Measurements from ENCODE around the gene SLC19A1. TPM values are rescaled to one million over a fixed set of nuclear protein-coding genes. Genes with fewer than 3 reads are reported as not detected.

Gene SLC19A1
- polyA plus RNA-seq, 1 experiment: 8.1 TPM

DNA sequence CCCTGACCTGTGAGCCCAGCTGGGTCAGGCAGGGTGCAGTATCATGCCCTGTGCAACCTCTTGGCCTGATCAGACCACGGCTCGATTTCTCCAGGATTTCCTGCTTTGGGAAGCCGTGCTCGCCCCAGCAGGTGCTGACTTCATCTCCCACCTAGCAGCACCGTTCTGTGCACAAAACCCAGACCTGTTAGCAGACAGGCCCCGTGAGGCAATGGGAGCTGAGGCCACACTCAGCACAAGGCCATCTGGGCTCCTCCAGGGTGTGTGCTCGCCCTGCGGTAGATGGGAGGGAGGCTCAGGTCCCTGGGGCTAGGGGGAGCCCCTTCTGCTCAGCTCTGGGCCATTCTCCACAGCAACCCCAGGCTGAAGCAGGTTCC, 29.6 kb downstream of the SLC19A1 start:
- ChIA-PET POLR2A (no interaction called here), CTCF (no interaction called here)
- no peak for DNase-seq (ENCODE audit: low read depth)
- Histone ChIP-seq H3K27me3 (ENCODE audit: control insufficient read depth, insufficient read depth, low read length) (no peaks in the 10 kb centered on the region), H3K36me3 (ENCODE audit: control insufficient read depth, insufficient read depth, low read length) (peaks cover 3% of the 10 kb centered on the region; the same call in 1 of the 2 replicates), H3K4me3 (ENCODE audit: low read depth, low read length) (no peak overlapping the region)
- TF ChIP-seq, protein P1, sequence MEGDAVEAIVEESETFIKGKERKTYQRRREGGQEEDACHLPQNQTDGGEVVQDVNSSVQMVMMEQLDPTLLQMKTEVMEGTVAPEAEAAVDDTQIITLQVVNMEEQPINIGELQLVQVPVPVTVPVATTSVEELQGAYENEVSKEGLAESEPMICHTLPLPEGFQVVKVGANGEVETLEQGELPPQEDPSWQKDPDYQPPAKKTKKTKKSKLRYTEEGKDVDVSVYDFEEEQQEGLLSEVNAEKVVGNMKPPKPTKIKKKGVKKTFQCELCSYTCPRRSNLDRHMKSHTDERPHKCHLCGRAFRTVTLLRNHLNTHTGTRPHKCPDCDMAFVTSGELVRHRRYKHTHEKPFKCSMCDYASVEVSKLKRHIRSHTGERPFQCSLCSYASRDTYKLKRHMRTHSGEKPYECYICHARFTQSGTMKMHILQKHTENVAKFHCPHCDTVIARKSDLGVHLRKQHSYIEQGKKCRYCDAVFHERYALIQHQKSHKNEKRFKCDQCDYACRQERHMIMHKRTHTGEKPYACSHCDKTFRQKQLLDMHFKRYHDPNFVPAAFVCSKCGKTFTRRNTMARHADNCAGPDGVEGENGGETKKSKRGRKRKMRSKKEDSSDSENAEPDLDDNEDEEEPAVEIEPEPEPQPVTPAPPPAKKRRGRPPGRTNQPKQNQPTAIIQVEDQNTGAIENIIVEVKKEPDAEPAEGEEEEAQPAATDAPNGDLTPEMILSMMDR (IDR thresholded peaks at IDR 0.05; ENCODE audit: insufficient read depth, low read depth, low read length): no peak

DNA sequence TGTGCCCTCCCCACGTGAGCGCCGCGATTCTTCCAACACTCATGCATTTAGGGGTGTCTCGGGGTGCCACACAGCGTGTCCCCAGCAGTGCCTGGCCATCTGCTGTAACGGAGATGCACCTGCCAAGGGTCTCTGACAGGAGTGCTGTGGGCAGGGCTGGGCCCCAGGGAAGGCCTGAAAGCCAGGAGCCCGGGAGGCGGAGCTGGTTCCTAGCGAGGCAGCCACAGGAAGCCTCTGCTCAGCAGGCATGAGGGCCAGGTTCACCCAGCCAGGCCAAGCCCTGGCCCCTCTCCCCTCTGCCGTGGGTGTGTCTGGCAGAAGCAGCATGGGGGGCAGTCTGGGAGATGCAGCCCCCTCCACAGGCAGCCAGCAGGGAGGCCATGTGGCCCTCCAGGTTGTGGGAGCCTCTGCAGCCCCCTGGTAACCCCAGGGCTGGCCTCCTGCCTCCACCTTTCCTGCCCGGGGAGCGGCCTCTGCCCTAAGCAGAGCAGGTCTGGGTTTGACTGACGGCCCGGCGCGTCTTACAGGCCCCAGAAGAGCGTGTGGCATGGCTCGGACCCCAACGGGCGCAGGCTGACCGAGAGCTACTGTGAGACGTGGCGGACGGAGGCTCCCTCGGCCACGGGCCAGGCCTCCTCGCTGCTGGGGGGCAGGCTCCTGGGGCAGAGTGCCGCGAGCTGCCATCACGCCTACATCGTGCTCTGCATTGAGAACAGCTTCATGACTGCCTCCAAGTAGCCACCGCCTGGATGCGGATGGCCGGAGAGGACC, 30.4 kb downstream of the SLC19A1 start:
- POLR2A ChIA-PET: no interaction called here
- TF ChIP-seq, protein P1 (IDR thresholded peaks at IDR 0.05; ENCODE audit: insufficient read depth, low read depth, low read length): no peak
- DNase-seq (ENCODE audit: low read depth): no peak
- CTCF ChIA-PET: interaction anchor here (0.6 kb wide), 1 partner anchor 38 kb away, joined by 4 read pairs; no protein-coding TSS in a partner anchor
- no peaks in the 10 kb centered on the region for H3K27me3 ChIP-seq (ENCODE audit: control insufficient read depth, insufficient read depth, low read length)
- H3K4me3 ChIP-seq (ENCODE audit: low read depth, low read length): no peak overlapping the region
- H3K36me3 ChIP-seq (ENCODE audit: control insufficient read depth, insufficient read depth, low read length): peaks cover 4% of the 10 kb centered on the region; the same call in 1 of the 2 replicates

DNA sequence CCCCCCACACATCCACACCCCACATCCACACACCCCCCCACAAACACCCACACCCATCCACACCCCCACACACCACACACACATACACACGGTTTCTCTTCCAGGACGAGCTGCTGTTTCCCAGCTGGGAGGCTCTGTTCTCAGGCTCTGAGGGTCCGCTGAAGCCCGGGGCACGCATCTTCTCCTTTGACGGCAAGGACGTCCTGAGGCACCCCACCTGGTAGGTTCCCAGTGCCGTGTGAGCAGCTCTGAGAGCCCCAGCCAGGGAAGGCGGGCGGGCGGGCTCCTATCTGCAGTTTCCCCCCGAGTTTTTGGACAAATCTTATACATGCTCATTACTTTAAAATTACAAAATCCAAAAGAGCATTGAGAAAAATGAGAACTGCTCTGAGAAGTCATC, 31.2 kb downstream of the SLC19A1 start:
- Histone ChIP-seq H3K27me3 (ENCODE audit: control insufficient read depth, insufficient read depth, low read length) (no peaks in the 10 kb centered on the region), H3K36me3 (ENCODE audit: control insufficient read depth, insufficient read depth, low read length) (peaks cover 4% of the 10 kb centered on the region; the same call in 1 of the 2 replicates), H3K4me3 (ENCODE audit: low read depth, low read length) (no peak overlapping the region)
- ChIA-PET CTCF (interaction anchor here (0.6 kb wide), 1 partner anchor 39 kb away, joined by 4 read pairs; no protein-coding TSS in a partner anchor), POLR2A (no interaction called here)
- DNase-seq (ENCODE audit: low read depth): no peak
- TF ChIP-seq, protein P1 (IDR thresholded peaks at IDR 0.05; ENCODE audit: insufficient read depth, low read depth, low read length): no peak

DNA sequence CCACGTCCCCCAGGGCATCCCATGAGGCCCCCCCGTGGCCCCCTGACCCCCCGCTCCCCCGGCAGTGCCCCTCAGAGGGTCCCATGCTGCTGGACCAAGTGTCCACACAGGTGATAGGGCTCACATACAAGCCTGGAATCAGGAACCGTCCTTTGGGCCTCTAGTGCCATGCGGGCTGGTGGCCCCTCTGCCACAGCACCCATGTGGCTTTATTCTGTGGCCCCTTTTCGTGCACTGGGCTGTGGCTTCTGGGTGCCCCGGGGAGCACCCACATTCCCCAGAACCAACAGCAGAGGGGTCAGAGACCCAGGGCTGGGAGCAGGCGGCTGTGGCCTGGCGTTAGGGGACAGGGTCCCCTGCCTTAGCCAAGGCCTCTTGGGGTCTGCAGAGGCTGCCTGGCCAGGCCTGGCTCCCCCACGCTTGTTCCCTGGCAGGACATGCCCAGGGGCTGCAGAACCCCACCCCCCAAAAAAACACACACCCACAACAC, 31.7 kb downstream of the SLC19A1 start:
- H3K27me3 ChIP-seq (ENCODE audit: control insufficient read depth, insufficient read depth, low read length): no peaks in the 10 kb centered on the region
- CTCF ChIA-PET: no interaction called here

More for the DNA sequence above, 31.7 kb downstream of the SLC19A1 start:
- DNase-seq (ENCODE audit: low read depth): no peak
- peaks cover 4% of the 10 kb centered on the region; the same call in 1 of the 2 replicates for H3K36me3 ChIP-seq (ENCODE audit: control insufficient read depth, insufficient read depth, low read length)
- POLR2A ChIA-PET: no interaction called here
- TF ChIP-seq, protein P1 (IDR thresholded peaks at IDR 0.05; ENCODE audit: insufficient read depth, low read depth, low read length): no peak
- H3K4me3 ChIP-seq (ENCODE audit: low read depth, low read length): no peak overlapping the region

Measured in BJ (cell line).